Jurkat, Clone E6-1 (cell line): Measurements from ENCODE around the gene PI4KB.
"Not testable (repeated sequence)": the region's sequence is repeated elsewhere in the genome, so short reads cannot be mapped to it uniquely, and the experiment has no call there.

Experiments
- DNase-seq: peaks from one replicate; pipeline ENCODE4 v3.0.0-alpha.2; 2011; ENCODE audit warnings: low read depth, low spot score
- H3K4me3 ChIP-seq: 2 replicates; pipeline ENCODE4 v1.5.1; 2011; ENCODE audit warnings: mild to moderate bottlenecking, low read length, control low read depth, moderate library complexity

Gene PI4KB

GRCh38 chr1:151286619-151287340 is 40.4 kb downstream of the PI4KB start:
- no peak for DNase-seq
- no peak overlapping the region for H3K4me3 ChIP-seq

DNA sequence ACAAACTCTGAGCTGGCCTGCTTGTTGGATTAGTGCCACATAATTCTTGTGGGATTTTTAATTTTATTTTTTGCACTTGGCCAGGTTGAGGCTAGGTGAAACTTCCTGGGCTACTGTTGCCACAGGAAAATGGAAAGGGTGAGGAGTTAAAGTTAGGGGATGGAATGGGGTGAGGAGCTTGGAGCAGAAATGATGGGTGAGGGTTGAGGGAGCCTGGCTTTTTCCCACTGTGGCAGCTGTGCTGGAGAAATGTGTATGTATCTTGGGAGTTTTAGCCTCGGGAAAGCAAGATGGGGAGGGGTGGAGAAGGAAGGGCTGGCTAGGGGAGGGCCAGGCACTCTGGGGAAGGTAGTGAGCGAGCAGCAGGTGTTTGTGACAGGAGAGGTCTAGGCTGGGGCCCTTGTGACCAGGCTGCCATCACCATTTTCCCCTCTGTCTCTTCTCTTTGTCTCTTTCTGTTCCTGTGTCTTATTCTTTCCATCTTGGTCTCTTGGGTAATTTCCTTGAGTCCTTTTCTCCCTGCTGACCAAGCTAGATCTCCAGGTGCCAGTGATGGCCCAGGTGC is 43.1 kb downstream of the PI4KB start:
- no peak overlapping the region for H3K4me3 ChIP-seq
- no peak for DNase-seq

DNA sequence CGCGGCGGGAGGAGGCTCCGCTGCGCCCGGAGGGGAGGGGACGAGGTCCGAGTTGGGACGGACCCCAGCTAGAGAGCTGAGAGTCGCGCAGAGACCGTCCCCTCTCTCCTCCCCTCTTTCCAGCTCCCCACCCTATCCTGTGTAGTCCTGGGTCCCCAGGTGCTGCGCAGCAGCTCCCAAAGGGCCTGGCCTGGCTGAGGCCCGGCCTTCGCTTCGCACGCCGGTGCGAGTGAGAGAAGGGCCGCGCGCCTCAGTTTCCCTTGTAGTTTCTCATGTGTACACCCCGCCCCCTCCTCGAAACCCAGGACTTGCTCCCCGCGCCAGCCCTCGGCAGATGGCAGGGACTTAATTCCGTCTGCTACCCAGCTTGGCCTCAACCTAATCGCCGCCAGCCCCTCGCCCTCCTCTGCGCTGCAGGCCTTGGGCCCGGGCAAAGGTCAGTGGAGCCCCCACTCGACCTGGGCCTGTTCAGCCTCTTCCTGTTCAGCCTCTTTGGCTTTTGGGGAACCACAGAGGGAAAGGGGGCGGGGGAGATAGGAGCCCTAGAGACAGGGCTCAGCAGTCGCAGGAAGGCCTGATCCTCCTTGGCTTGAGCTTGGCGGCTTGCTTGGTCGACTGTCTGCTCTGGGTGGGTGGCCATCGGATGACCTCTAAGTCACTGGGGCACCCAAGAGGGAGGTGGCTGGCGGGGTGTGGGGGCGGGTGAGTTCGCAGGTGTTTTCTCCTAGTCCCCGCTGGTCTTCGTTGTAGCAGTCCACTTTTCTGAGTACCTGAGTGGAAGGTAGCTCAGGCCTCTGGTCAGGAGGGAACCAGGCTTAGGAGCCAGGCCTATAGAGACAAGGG is 44.1 kb downstream of the PI4KB start:
- H3K4me3 ChIP-seq: peak overlapping the region; percentile 66
- no peak for DNase-seq

GRCh38 chr1:151281969-151282882 is 45.0 kb downstream of the PI4KB start, which contains the start of gene ZNF687:
ZNF687 (plus strand) TSS chr1:151282299; CDS start chr1:151286292, 3,993 bp downstream.
- H3K4me3 ChIP-seq: peak within 1 kb of the TSS; percentile 66
- DNase-seq: peak; percentile 100

- peak; percentile 96 for DNase-seq
- H3K4me3 ChIP-seq: peak overlapping the region; percentile 66
These were observed 45.8 kb downstream of the PI4KB start for GRCh38 chr1:151281225-151281968.

GRCh38 chr1:151277249-151277648 is 50.0 kb downstream of the PI4KB start:
- no peak for DNase-seq
- H3K4me3 ChIP-seq: no peak overlapping the region

DNA sequence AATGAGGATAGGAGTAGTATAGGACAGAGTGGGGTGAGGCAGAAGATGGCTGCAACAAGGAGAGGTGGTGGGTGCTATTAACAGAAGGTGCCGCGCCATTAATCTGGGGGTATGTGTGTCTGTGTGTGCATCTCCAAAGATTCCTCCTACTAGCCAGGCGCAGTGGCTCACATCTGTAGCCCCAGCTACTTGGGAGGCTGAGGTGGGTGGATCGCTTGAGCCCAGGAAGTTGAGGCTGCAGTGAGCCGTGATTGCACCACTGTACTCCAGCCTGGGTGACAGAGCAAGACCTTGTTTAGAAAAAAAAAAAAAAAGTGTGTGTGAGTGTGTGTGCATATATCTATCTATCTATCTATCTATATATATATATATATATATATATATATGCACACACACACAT is 51.9 kb downstream of the PI4KB start:
- not testable (repeated sequence) for DNase-seq, H3K4me3 ChIP-seq

- no peak overlapping the region for H3K4me3 ChIP-seq
- no peak for DNase-seq
These were observed 53.2 kb downstream of the PI4KB start for GRCh38 chr1:151273924-151274466.

DNA sequence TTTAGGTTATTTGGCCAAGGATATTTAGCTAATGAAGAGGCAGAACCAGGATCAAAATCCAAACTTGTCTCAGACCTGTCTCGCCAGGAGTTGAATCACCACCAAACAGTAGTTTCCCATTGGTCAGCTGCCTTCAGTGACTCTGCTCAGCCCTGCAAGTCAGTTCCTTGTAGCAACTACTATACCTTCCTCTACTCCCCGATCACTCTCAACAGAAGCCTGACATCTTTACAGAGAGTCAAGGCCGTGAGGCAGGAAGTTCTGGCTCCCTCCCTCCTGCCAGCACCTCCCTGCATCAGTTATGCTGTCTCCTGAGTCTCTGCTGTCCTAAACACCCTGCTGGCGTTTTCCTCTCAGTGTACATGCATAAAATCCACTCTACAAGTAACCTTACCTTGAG is 59.5 kb downstream of the PI4KB start:
- no peak overlapping the region for H3K4me3 ChIP-seq
- DNase-seq: no peak

DNA sequence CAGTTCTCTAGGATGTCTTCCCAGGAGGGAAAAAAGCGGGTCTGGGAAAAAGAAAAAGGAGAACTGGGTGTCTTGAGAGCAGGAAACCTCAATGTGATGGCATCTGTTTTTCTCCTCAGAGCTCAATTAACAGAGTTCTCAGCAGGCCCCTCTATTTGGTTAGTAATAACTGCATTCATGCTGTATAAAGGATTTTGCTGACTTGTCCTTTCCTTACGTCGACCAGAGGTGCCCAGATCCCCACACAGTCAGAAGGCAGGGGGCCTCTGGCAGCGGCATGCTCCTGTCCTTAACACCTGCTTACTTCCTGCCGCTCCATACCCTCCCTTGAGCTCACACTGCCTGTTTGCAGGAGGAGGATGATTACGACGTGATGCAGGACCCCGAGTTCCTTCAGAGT is 60.4 kb downstream of the PI4KB start:
- H3K4me3 ChIP-seq: no peak overlapping the region
- DNase-seq: no peak

GRCh38 chr1:151266315-151266714 is 60.9 kb downstream of the PI4KB start:
- DNase-seq: no peak
- H3K4me3 ChIP-seq: no peak overlapping the region

DNA sequence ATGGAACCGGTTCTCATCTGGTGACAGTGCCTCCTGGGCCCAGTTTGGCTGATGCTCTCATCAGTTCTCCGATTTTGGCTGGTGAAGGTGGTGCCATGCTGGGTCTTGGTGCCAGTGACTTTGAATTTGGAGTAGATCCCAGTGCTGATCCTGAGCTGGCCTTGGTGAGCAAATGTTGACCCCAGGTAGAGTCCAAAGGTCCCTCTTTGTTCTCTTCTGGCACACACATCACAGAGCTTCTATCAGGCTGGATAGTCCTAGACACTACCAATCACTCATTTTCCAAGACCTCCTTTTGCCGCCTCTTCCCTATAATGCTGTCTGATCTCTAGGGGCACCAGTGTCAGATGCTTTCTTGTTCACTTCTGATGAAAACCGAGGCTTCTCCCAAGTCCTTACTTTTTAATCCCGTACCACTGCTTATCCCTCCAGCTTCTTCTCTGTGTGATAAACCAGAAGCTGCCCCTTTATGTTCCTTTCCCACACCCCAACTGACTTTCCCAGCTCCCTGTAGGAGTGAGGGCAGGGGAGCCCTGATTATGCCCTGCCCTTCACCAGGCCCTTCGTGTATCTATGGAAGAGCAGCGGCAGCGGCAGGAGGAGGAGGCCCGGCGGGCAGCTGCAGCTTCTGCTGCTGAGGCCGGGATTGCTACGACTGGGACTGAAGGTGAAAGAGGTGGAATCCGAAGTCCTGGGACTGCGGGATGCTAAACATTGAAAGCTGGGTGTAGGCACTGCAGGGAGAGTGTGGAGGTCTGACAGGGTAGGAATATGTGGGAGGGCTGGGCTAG is 61.6 kb downstream of the PI4KB start:
- no peak overlapping the region for H3K4me3 ChIP-seq
- no peak for DNase-seq

DNA sequence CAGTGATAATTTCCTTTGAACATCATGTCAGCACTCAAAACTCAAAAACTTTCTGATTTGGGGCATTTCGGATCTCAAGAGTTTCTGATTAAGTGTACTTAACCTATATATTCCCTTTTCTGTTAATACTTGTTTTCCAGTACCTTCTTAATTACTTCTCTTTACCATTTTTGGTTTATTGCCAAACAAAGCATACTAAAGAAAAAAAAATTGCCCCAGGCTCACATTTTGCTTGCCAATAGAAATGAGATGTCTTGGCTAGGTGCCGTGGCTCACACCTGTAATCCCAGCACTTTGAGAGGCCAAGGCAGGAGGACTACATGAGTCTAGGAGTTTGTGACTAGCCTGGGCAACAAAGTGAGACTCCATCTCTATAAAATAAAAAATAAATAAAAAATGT is 67.9 kb downstream of the PI4KB start:
- no peak for DNase-seq
- H3K4me3 ChIP-seq: no peak overlapping the region

- peak; percentile 8 for DNase-seq
- H3K4me3 ChIP-seq: peak overlapping the region; percentile 79
These were observed 71.8 kb downstream of the PI4KB start for GRCh38 chr1:151255381-151255780.

DNA sequence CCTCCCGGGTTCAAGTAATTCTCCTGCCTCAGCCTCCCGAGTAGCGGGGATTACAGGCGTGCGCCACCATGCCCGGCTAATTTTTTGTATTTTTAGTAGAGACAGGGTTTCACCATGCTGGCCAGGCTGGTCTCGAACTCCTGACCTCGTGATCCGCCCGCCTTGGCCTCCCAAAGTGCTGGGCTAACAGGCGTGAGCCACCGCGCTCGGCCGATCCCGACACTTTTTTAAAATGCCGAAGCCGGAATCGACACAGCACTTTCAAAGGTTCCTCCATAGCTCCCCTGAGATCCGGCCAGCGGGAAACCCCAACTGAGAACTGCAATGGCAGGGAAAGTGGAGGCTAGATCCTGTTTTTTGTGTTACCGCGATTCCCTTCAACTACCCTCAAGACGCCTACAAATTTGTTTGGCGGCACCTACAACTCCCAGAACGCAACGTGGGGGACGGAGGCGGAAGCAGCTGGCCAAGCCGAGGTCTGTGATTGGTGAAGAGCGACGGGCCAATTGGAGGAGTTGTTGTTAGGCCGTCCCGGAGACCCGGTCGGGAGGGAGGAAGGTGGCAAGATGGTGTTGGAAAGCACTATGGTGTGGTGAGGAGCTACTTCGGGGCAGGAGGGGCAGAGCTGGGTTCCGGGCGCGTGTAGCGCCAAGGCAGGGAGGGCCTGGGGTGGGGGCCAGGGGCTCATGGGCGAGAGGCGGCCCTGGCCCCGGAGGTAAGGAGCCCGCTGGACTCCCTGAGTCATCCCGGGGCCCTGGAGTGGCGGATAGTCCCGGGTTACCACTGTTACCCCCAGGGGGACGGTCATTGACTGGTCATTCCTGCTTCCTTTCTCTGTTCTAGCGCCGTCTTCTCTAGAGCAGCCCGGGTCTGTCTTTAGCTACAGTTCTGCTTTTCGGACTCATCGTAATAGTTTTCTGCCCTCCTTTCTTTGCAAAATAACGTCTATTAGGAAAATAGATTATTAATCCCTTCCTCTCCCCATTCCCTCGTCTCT is 72.7 kb downstream of the PI4KB start, which contains the start of gene PSMD4:
TSS of gene PSMD4 (plus strand) at position 518 of the 997 bp plus-strand sequence. CDS start at position 567, 49 bp downstream.
- H3K4me3 ChIP-seq: peak within 1 kb of the TSS; percentile 79

More for the DNA sequence above, 72.7 kb downstream of the PI4KB start, which contains the start of gene PSMD4:
- DNase-seq: peak; percentile 96
